Hepatocyte (in vitro differentiated cells): Measurements from ENCODE around the gene KNOP1. TPM values are rescaled to one million over a fixed set of nuclear protein-coding genes. Genes with fewer than 3 reads are reported as not detected.

Experiments
- DNase-seq: peaks from one replicate; pipeline ENCODE4 v3.0.0-alpha.2; 2016; ENCODE audit warnings: low spot score
- H2AFZ ChIP-seq: fragments of 200-600 bp; sonication (generic); 2 replicates; pipeline ENCODE4 v1.6.0; 2016; ENCODE audit warnings: antibody characterized with exemption, mild to moderate bottlenecking
- H3K27ac ChIP-seq: fragments of 200-600 bp; sonication (generic); 2 replicates; pipeline ENCODE4 v1.5.1; 2016; ENCODE audit warnings: mild to moderate bottlenecking
- H3K27me3 ChIP-seq: fragments of 200-600 bp; sonication (generic); 2 replicates; pipeline ENCODE4 v1.6.1; 2016
- H3K36me3 ChIP-seq: fragments of 200-600 bp; sonication (generic); replicated peaks from 2 replicates; pipeline ENCODE4 v1.5.1; 2016; ENCODE audit warnings: low read depth; ENCODE audit not compliant: insufficient read depth
- H3K4me1 ChIP-seq: fragments of 200-600 bp; sonication (generic); 2 replicates; pipeline ENCODE4 v1.5.1; 2016; ENCODE audit warnings: mild to moderate bottlenecking, moderate library complexity; ENCODE audit not compliant: insufficient read depth
- H3K4me2 ChIP-seq: fragments of 200-600 bp; sonication (generic); 2 replicates; pipeline ENCODE4 v1.6.0; 2016
- H3K4me3 ChIP-seq: fragments of 200-600 bp; sonication (generic); 2 replicates; pipeline ENCODE4 v1.5.1; 2016; ENCODE audit warnings: mild to moderate bottlenecking
- H3K79me2 ChIP-seq: fragments of 200-600 bp; sonication (generic); 2 replicates; pipeline ENCODE4 v1.6.0; 2017; ENCODE audit warnings: mild to moderate bottlenecking
- H3K9me2 ChIP-seq: fragments of 200-600 bp; sonication (generic); replicated peaks from 2 replicates; pipeline ENCODE4 v1.6.0; 2017; ENCODE audit warnings: mild to moderate bottlenecking; ENCODE audit not compliant: insufficient read depth
- H3K9me3 ChIP-seq: fragments of 200-600 bp; sonication (generic); 2 replicates; pipeline ENCODE4 v1.5.1; 2016; ENCODE audit warnings: low read depth, mild to moderate bottlenecking
- H4K20me1 ChIP-seq: fragments of 200-600 bp; sonication (generic); 2 replicates; pipeline ENCODE4 v1.6.0; 2016; ENCODE audit warnings: mild to moderate bottlenecking; ENCODE audit not compliant: insufficient read depth, poor library complexity, severe bottlenecking
- CTCF ChIP-seq: fragments of 200-600 bp; sonication (generic); IDR thresholded peaks from 2 replicates; pipeline ENCODE4 v1.5.1; 2016; ENCODE audit warnings: antibody characterized with exemption, mild to moderate bottlenecking; ENCODE audit not compliant: poor library complexity
- EZH2 ChIP-seq: fragments of 200-600 bp; sonication (generic); IDR thresholded peaks from 2 replicates; pipeline ENCODE4 v1.6.1; 2016; ENCODE audit warnings: antibody characterized with exemption, mild to moderate bottlenecking, borderline replicate concordance
- EZH2phosphoT487 ChIP-seq: fragments of 200-600 bp; sonication (generic); IDR thresholded peaks from one replicate; pipeline ENCODE4 v1.6.1; 2018; ENCODE audit warnings: antibody characterized with exemption, mild to moderate bottlenecking, low read depth, moderate library complexity; ENCODE audit not compliant: unreplicated experiment, severe bottlenecking
- WGBS: methylation state at CpG from one replicate; pipeline ENCODE4 v1.1.6; 2016; ENCODE audit warnings: low lambda C conversion rate; ENCODE audit errors: missing lambda C conversion rate; 5-methylcytosine and 5-hydroxymethylcytosine counted together
- polyA plus RNA-seq: library from polyadenylated mRNA; unstranded; fragments of >200 nt; fragmentation: Nextera tagmentation; extraction: Ambion mirVana; gene quantifications from 2 replicates; pipeline ENCODE4 v1.2.1, GENCODE V29; 2016
- total RNA-seq: library from RNA; depleted of rRNA; stranded (reverse); fragments of >200 nt; gene quantifications from 2 replicates; pipeline ENCODE4 v1.2.3, GENCODE V29; 2014

KNOP1 gene
- total and polyA plus RNA-seq, 2 experiments from 2014 or later, result 19.4 to 30.4 TPM

GRCh38 chr16:19690196-19690595 lies 27.8 kb downstream of the KNOP1 start:
- Histone ChIP-seq H3K4me3 (no peak overlapping the region), H4K20me1 (no peaks in the 10 kb centered on the region), H3K4me1 (no peaks in the 10 kb centered on the region), H3K27me3 (no peaks in the 10 kb centered on the region), H3K9me2 (no peaks in the 10 kb centered on the region), H2AFZ (no peak overlapping the region), H3K4me2 (no peak overlapping the region), H3K79me2 (no peaks in the 10 kb centered on the region), H3K9me3 (no peaks in the 10 kb centered on the region), H3K27ac (no peak overlapping the region), H3K36me3 (no peaks in the 10 kb centered on the region)
- no peak for DNase-seq
- TF ChIP-seq EZH2phosphoT487, result no peak
- no peak for TF ChIP-seq CTCF
- no peak for TF ChIP-seq EZH2
- WGBS, result 68% methylated on average over 4 of the region's 4 CpGs

- Histone ChIP-seq H3K27ac (no peak overlapping the region), H3K27me3 (no peaks in the 10 kb centered on the region), H3K4me2 (no peak overlapping the region), H4K20me1 (no peaks in the 10 kb centered on the region), H3K9me2 (no peaks in the 10 kb centered on the region), H3K4me1 (no peaks in the 10 kb centered on the region), H3K9me3 (no peaks in the 10 kb centered on the region), H2AFZ (no peak overlapping the region), H3K36me3 (no peaks in the 10 kb centered on the region), H3K4me3 (no peak overlapping the region), H3K79me2 (no peaks in the 10 kb centered on the region)
- DNase-seq, result no peak
- TF ChIP-seq CTCF (no peak), EZH2phosphoT487 (no peak), EZH2 (no peak)
- WGBS, result 96% methylated on average over 5 of the region's 5 CpGs
Observed at GRCh38 chr16:19689342-19689741, 28.7 kb downstream of the KNOP1 start.

- Histone ChIP-seq H4K20me1 (no peaks in the 10 kb centered on the region), H3K9me3 (no peaks in the 10 kb centered on the region), H3K4me3 (no peak overlapping the region), H3K27me3 (no peaks in the 10 kb centered on the region), H3K79me2 (no peaks in the 10 kb centered on the region), H3K4me2 (no peak overlapping the region), H3K9me2 (no peaks in the 10 kb centered on the region), H3K4me1 (no peaks in the 10 kb centered on the region), H3K36me3 (peaks cover under 1% of the 10 kb centered on the region), H2AFZ (no peak overlapping the region), H3K27ac (no peak overlapping the region)
- TF ChIP-seq CTCF (no peak), EZH2phosphoT487 (no peak), EZH2 (no peak)
- 91% methylated on average over 18 of the region's 18 CpGs for WGBS
- DNase-seq, result no peak
Observed at GRCh38 chr16:19688396-19689024, 29.5 kb downstream of the KNOP1 start.

- H3K4me1 ChIP-seq, result no peaks in the 10 kb centered on the region
- H3K27me3 ChIP-seq, result no peaks in the 10 kb centered on the region
- H3K9me3 ChIP-seq, result no peaks in the 10 kb centered on the region
- H3K79me2 ChIP-seq, result no peaks in the 10 kb centered on the region
- DNase-seq, result no peak
- no peak overlapping the region for H3K4me2 ChIP-seq
- 82% methylated on average over 7 of the region's 7 CpGs for WGBS
- H3K27ac ChIP-seq, result no peak overlapping the region
- no peaks in the 10 kb centered on the region for H3K9me2 ChIP-seq
- TF ChIP-seq CTCF (no peak), EZH2phosphoT487 (no peak), EZH2 (no peak)
- no peaks in the 10 kb centered on the region for H4K20me1 ChIP-seq
- no peak overlapping the region for H3K4me3 ChIP-seq
- H2AFZ ChIP-seq, result no peak overlapping the region
- H3K36me3 ChIP-seq, result peaks cover 2% of the 10 kb centered on the region
Observed at GRCh38 chr16:19687279-19687678, 30.7 kb downstream of the KNOP1 start.
